Progenitor cell of endocrine pancreas (in vitro differentiated cells): ENCODE measurements around the gene ANKRD17. TPM values are rescaled to one million over a fixed set of nuclear protein-coding genes. Genes with fewer than 3 reads are reported as not detected.

Source experiments
- DNase-seq: peaks from one replicate; pipeline ENCODE4 v3.0.0; 2021; ENCODE audit warnings: low spot score; ENCODE audit not compliant: unreplicated experiment
- H3K27ac Mint-ChIP-seq: 2 replicates; pipeline ENCODE4 v1.8.0; 2021; ENCODE audit warnings: mild to moderate bottlenecking, moderate library complexity, mixed read lengths
- H3K27me3 Mint-ChIP-seq: 2 replicates; pipeline ENCODE4 v1.8.0; 2021; ENCODE audit warnings: mixed read lengths
- H3K36me3 Mint-ChIP-seq: 2 replicates; pipeline ENCODE4 v1.8.0; 2022; ENCODE audit warnings: mixed read lengths; ENCODE audit not compliant: insufficient read depth
- H3K4me1 Mint-ChIP-seq: 2 replicates; pipeline ENCODE4 v1.8.0; 2021; ENCODE audit warnings: low read depth, mixed read lengths
- H3K4me3 Mint-ChIP-seq: 2 replicates; pipeline ENCODE4 v1.8.0; 2021; ENCODE audit warnings: low read depth, mild to moderate bottlenecking, moderate library complexity, mixed read lengths
- H3K9me3 Mint-ChIP-seq: 2 replicates; pipeline ENCODE4 v1.8.0; 2021; ENCODE audit warnings: low read depth, mixed read lengths
- CTCF ChIP-seq: fragments of 200-600 bp; sonication (generic); IDR thresholded peaks from one replicate; pipeline ENCODE4 v1.5.0; 2021; ENCODE audit warnings: antibody characterized with exemption, mild to moderate bottlenecking; ENCODE audit not compliant: unreplicated experiment
- total RNA-seq: library from RNA; stranded (reverse); gene quantifications from 2 replicates; pipeline ENCODE4 v1.2.1, GENCODE V29; 2021

The ANKRD17 gene
- total RNA-seq, 1 donor from 2014 or later = 90.8 TPM

- Mint-ChIP-seq H3K36me3 (peaks cover 18% of the 10 kb centered on the region), H3K4me1 (peaks cover 3% of the 10 kb centered on the region), H3K4me3 (no peak overlapping the region), H3K9me3 (no peaks in the 10 kb centered on the region), H3K27ac (no peak overlapping the region), H3K27me3 (no peaks in the 10 kb centered on the region)
- DNase-seq = no peak
- no peak for TF ChIP-seq CTCF
These were observed 129.3 kb downstream of the ANKRD17 start for GRCh38 chr4:73129319-73129718.

GRCh38 chr4:73127839-73128453 lies 130.7 kb downstream of the ANKRD17 start:
- H3K27me3 Mint-ChIP-seq = no peaks in the 10 kb centered on the region
- no peak for DNase-seq
- H3K9me3 Mint-ChIP-seq = no peaks in the 10 kb centered on the region
- no peak overlapping the region for H3K27ac Mint-ChIP-seq
- H3K4me3 Mint-ChIP-seq = no peak overlapping the region
- peaks cover 15% of the 10 kb centered on the region for H3K36me3 Mint-ChIP-seq
- peaks cover 4% of the 10 kb centered on the region for H3K4me1 Mint-ChIP-seq
- TF ChIP-seq CTCF = peak; percentile 22

DNA sequence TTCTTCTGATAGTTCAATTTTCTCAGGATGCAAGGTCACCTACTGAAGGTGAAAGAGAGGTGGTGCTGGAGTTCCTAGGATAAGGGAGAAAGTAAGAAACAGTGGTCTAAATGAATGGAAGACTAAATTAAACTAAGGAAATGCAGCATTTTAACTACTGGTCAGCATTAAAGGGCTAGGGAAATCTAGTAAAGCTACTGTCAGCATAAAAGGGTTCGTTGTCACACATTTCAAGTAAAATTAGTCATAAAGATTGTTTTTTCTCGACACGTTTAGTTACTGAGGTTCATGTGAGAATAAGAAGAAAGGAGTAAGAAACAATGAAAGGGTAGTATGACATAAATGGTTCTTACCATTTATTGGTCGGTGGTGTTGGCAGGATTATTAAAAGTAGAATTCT lies 149.1 kb downstream of the ANKRD17 start:
- H3K9me3 Mint-ChIP-seq = no peaks in the 10 kb centered on the region
- H3K36me3 Mint-ChIP-seq = peaks cover 11% of the 10 kb centered on the region
- H3K27me3 Mint-ChIP-seq = no peaks in the 10 kb centered on the region
- no peak for TF ChIP-seq CTCF
- no peak overlapping the region for H3K27ac Mint-ChIP-seq
- H3K4me1 Mint-ChIP-seq = no peaks in the 10 kb centered on the region
- DNase-seq = no peak
- no peak overlapping the region for H3K4me3 Mint-ChIP-seq

- no peaks in the 10 kb centered on the region for H3K9me3 Mint-ChIP-seq
- no peak for DNase-seq
- no peak overlapping the region for H3K4me3 Mint-ChIP-seq
- H3K36me3 Mint-ChIP-seq = peaks cover 14% of the 10 kb centered on the region
- H3K4me1 Mint-ChIP-seq = peaks cover 4% of the 10 kb centered on the region
- H3K27me3 Mint-ChIP-seq = no peaks in the 10 kb centered on the region
- no peak overlapping the region for H3K27ac Mint-ChIP-seq
- TF ChIP-seq CTCF = no peak
These were observed 153.9 kb downstream of the ANKRD17 start for GRCh38 chr4:73104695-73105094.

- DNase-seq = no peak
- no peak for TF ChIP-seq CTCF
- no peak overlapping the region for H3K4me3 Mint-ChIP-seq
- H3K36me3 Mint-ChIP-seq = peaks cover 16% of the 10 kb centered on the region
- no peaks in the 10 kb centered on the region for H3K9me3 Mint-ChIP-seq
- H3K4me1 Mint-ChIP-seq = peaks cover 4% of the 10 kb centered on the region
- peak overlapping the region; percentile 75 for H3K27ac Mint-ChIP-seq
- no peaks in the 10 kb centered on the region for H3K27me3 Mint-ChIP-seq
These were observed 154.6 kb downstream of the ANKRD17 start for GRCh38 chr4:73103799-73104503.
